Measurements from ENCODE around the gene LYZL1. TPM values are rescaled to one million over a fixed set of nuclear protein-coding genes. Genes with fewer than 3 reads are reported as not detected.

Gene LYZL1
- total RNA-seq, 1 experiment from 2014 or later = not detected

DNA sequence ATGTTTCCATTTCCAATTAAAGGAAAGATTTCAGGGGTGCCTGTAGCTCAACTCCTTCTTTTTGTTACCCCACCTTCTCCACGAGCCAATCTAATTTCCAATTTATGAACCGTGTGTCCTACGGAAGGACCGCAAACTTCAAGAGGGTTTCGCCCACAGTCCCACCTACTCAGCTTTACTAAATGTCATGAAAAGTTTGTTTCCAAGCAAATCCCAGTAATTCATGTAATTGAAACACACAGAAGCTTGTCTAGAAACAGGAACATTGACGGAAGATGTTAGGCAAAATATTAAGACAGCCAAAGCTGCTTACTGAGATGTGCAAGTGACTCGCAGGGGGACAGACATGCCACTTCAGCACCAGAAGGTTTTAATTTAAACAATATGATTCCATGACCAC lies 32.9 kb upstream of the LYZL1 start:
- no peaks in the 10 kb centered on the region for H3K79me2 ChIP-seq (ENCODE audit: low read depth)
- H4K20me1 ChIP-seq (ENCODE audit: insufficient read depth) = no peaks in the 10 kb centered on the region
- peak overlapping the region; percentile 71 for H3K4me2 ChIP-seq
- no peaks in the 10 kb centered on the region for H3K36me3 ChIP-seq (ENCODE audit: low read depth)
- no peaks in the 10 kb centered on the region for H3K9me2 ChIP-seq (ENCODE audit: insufficient read depth)
- no peak overlapping the region for H3K4me3 ChIP-seq
- H3K9me3 ChIP-seq (ENCODE audit: insufficient read depth, low read depth) = no peaks in the 10 kb centered on the region
- H3F3A ChIP-seq (ENCODE audit: insufficient read depth, low read depth) = peaks cover 17% of the 10 kb centered on the region; the same call in 1 of the 2 replicates
- H3K27me3 ChIP-seq (ENCODE audit: insufficient read depth, low read depth) = no peaks in the 10 kb centered on the region
- DNase-seq = no peak
- intact Hi-C loops (cut with micrococcal nuclease; ENCODE audit: unreplicated experiment) = loop anchor here (5.0 kb wide), 1 partner anchor 94 kb away; no protein-coding TSS in a partner anchor
- H3K4me1 ChIP-seq (replicated peaks; ENCODE audit: insufficient read depth) = peaks cover 48% of the 10 kb centered on the region
- ChIA-PET CTCF (interaction anchor here (0.7 kb wide), 1 partner anchor 113 kb away, joined by 3 read pairs; no protein-coding TSS in a partner anchor), POLR2A (ENCODE audit: unreplicated experiment) (interaction anchor here (0.7 kb wide), 1 partner anchor 49 kb away, joined by 3 read pairs; no protein-coding TSS in a partner anchor)
- H2AFZ ChIP-seq = no peak overlapping the region
- TF ChIP-seq, protein P1, sequence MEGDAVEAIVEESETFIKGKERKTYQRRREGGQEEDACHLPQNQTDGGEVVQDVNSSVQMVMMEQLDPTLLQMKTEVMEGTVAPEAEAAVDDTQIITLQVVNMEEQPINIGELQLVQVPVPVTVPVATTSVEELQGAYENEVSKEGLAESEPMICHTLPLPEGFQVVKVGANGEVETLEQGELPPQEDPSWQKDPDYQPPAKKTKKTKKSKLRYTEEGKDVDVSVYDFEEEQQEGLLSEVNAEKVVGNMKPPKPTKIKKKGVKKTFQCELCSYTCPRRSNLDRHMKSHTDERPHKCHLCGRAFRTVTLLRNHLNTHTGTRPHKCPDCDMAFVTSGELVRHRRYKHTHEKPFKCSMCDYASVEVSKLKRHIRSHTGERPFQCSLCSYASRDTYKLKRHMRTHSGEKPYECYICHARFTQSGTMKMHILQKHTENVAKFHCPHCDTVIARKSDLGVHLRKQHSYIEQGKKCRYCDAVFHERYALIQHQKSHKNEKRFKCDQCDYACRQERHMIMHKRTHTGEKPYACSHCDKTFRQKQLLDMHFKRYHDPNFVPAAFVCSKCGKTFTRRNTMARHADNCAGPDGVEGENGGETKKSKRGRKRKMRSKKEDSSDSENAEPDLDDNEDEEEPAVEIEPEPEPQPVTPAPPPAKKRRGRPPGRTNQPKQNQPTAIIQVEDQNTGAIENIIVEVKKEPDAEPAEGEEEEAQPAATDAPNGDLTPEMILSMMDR (conservative IDR thresholded peaks at IDR 0.05) = no peak
- no peak for TF ChIP-seq EZH2 (IDR thresholded peaks at IDR 0.05; ENCODE audit: low read depth)
- peak overlapping the region; percentile 65 for H3K27ac ChIP-seq
- BruUV-seq (replicated peaks) = no TSS peak

DNA sequence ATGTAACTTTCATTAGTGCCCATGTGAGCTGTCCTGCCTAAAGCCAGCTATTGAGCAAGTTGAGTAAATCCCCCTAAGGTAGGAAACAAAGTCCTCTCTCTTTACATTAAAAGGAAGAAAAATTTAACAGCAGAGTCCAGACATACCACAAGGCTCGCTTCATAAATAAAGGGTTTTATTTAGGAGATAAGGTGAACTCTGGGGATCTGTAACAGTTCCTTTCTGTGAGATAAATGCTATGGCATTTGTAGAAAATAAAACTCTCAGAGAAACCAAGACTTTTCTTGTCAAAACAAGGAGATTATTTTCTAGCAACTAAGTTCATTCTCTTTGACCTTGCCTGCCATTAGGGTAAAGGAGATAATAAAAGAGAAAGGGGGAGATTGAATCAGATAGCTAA lies 32.3 kb upstream of the LYZL1 start:
- peak overlapping the region; percentile 32; the same call in 1 of the 2 replicates for H3K4me3 ChIP-seq
- H3K4me2 ChIP-seq = peak overlapping the region; percentile 71
- intact Hi-C loops (cut with micrococcal nuclease; ENCODE audit: unreplicated experiment) = loop anchor here (5.0 kb wide), 1 partner anchor 94 kb away; no protein-coding TSS in a partner anchor
- peaks cover 17% of the 10 kb centered on the region; the same call in 1 of the 2 replicates for H3F3A ChIP-seq (ENCODE audit: insufficient read depth, low read depth)
- H3K79me2 ChIP-seq (ENCODE audit: low read depth) = no peaks in the 10 kb centered on the region
- no peaks in the 10 kb centered on the region for H4K20me1 ChIP-seq (ENCODE audit: insufficient read depth)
- no peak overlapping the region for H2AFZ ChIP-seq
- H3K27me3 ChIP-seq (ENCODE audit: insufficient read depth, low read depth) = no peaks in the 10 kb centered on the region
- DNase-seq = peak in 1 of 2 experiments; percentile 46
- no peak for TF ChIP-seq EZH2 (IDR thresholded peaks at IDR 0.05; ENCODE audit: low read depth)
- TF ChIP-seq, protein P1 (conservative IDR thresholded peaks at IDR 0.05) = no peak
- BruUV-seq (replicated peaks) = no TSS peak
- POLR2A ChIA-PET (ENCODE audit: unreplicated experiment) = no interaction called here
- no peaks in the 10 kb centered on the region for H3K9me2 ChIP-seq (ENCODE audit: insufficient read depth)
- H3K27ac ChIP-seq = peak overlapping the region; percentile 65
- CTCF ChIA-PET = no interaction called here
- H3K4me1 ChIP-seq (replicated peaks; ENCODE audit: insufficient read depth) = peaks cover 48% of the 10 kb centered on the region
- no peaks in the 10 kb centered on the region for H3K9me3 ChIP-seq (ENCODE audit: insufficient read depth, low read depth)
- H3K36me3 ChIP-seq (ENCODE audit: low read depth) = no peaks in the 10 kb centered on the region

DNA sequence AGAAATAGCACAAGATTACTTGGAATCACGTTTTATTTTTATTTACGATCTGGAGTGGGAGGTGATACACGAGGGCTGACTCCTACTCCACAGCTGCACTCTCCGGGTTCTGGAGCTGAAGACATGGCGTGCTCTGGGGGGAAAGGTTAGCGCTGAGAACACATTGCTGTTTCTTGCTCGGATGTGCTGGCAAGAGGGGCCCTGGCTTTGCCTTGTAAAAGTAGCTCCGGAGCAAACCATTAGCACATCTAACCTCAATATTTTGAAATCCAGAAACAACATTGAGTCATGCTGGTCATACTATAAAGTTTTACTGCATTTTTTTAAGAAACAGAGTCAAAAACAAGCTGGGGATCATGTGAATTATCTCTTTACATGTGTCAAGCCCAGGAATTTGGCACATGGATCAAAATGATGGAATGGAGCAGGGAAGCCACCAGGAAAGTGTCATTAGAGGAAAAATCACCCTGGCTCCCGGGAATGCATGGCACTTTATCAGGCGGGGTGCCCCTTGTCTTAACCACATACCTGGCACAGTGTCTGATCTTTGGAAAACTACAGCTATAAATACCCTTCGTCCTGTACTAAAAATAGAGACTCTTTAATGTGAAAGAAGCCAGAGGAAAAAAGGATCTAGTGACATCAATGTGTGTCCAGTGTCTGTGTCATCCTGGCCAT lies 31.6 kb upstream of the LYZL1 start:
- Histone ChIP-seq H3K4me1 (replicated peaks; ENCODE audit: insufficient read depth) (peaks cover 48% of the 10 kb centered on the region), H3K9me3 (ENCODE audit: insufficient read depth, low read depth) (no peaks in the 10 kb centered on the region), H3F3A (ENCODE audit: insufficient read depth, low read depth) (peaks cover 17% of the 10 kb centered on the region; the same call in 1 of the 2 replicates), H3K36me3 (ENCODE audit: low read depth) (no peaks in the 10 kb centered on the region), H3K4me2 (peak overlapping the region; percentile 71), H3K27me3 (ENCODE audit: insufficient read depth, low read depth) (no peaks in the 10 kb centered on the region), H3K27ac (peak overlapping the region; percentile 65), H3K79me2 (ENCODE audit: low read depth) (no peaks in the 10 kb centered on the region), H3K4me3 (peak overlapping the region; percentile 32; the same call in 1 of the 2 replicates), H4K20me1 (ENCODE audit: insufficient read depth) (no peaks in the 10 kb centered on the region), H2AFZ (no peak overlapping the region; the same call in 1 of the 2 replicates), H3K9me2 (ENCODE audit: insufficient read depth) (no peaks in the 10 kb centered on the region)
- TF ChIP-seq, protein P1 (conservative IDR thresholded peaks at IDR 0.05) = no peak
- TF ChIP-seq EZH2 (IDR thresholded peaks at IDR 0.05; ENCODE audit: low read depth) = no peak
- CTCF ChIA-PET = no interaction called here
- peak; percentile 19 to 81 for DNase-seq
- intact Hi-C loops (cut with micrococcal nuclease; ENCODE audit: unreplicated experiment) = loop anchor here (5.0 kb wide), 1 partner anchor 95 kb away; no protein-coding TSS in a partner anchor
- POLR2A ChIA-PET (ENCODE audit: unreplicated experiment) = interaction anchor here (0.5 kb wide), 1 partner anchor 107 kb away, joined by 3 read pairs; no protein-coding TSS in a partner anchor
- no TSS peak for BruUV-seq (replicated peaks)
